GDM1 (cell line): ENCODE data around the gene SCT.

Experiments used
- DNase-seq: peaks from one replicate; lab custom pipeline; 2025; lab: John Stamatoyannopoulos, UW

The SCT gene

GRCh38 chr11:610146-610801, 16.7 kb downstream of the SCT start:
- DNase-seq: no peak

- DNase-seq: no peak
Measured at GRCh38 chr11:609341-609811, 17.6 kb downstream of the SCT start.

- DNase-seq: no peak
Measured at GRCh38 chr11:608791-609251, 18.2 kb downstream of the SCT start.

- DNase-seq: no peak
Measured at GRCh38 chr11:607971-608659, 18.9 kb downstream of the SCT start.

- no peak for DNase-seq
Measured at GRCh38 chr11:607020-607780, 19.8 kb downstream of the SCT start.

- DNase-seq: no peak
Measured at GRCh38 chr11:606245-606644, 20.7 kb downstream of the SCT start.

GRCh38 chr11:605286-606129, 21.5 kb downstream of the SCT start:
- DNase-seq: no peak

GRCh38 chr11:603154-603553, 23.8 kb downstream of the SCT start:
- DNase-seq: no peak

- no peak for DNase-seq
Measured at GRCh38 chr11:601573-602245, 25.3 kb downstream of the SCT start.

- DNase-seq: no peak
Measured at GRCh38 chr11:598005-598680, 28.8 kb downstream of the SCT start.

GRCh38 chr11:597166-597725, 29.7 kb downstream of the SCT start:
- DNase-seq: no peak

- peak; percentile 39 for DNase-seq
Measured at GRCh38 chr11:596374-596773, 30.6 kb downstream of the SCT start.

GRCh38 chr11:595400-595799, 31.6 kb downstream of the SCT start:
- DNase-seq: no peak

GRCh38 chr11:593347-593746, 33.6 kb downstream of the SCT start:
- no peak for DNase-seq

- no peak for DNase-seq
Measured at GRCh38 chr11:592918-593317, 34.1 kb downstream of the SCT start.

GRCh38 chr11:592501-592900, 34.5 kb downstream of the SCT start:
- no peak for DNase-seq

GRCh38 chr11:590997-591396, 36.0 kb downstream of the SCT start:
- no peak for DNase-seq

- DNase-seq: no peak
Measured at GRCh38 chr11:589798-590197, 37.2 kb downstream of the SCT start.

GRCh38 chr11:587978-588380, 39.0 kb downstream of the SCT start:
- no peak for DNase-seq

GRCh38 chr11:587546-587945, 39.4 kb downstream of the SCT start:
- DNase-seq: no peak
